Measurements from ENCODE around the gene LSM14A.
"Not testable (repeated sequence)": the region's sequence is repeated elsewhere in the genome, so short reads cannot be mapped to it uniquely, and the experiment has no call there.

DNA sequence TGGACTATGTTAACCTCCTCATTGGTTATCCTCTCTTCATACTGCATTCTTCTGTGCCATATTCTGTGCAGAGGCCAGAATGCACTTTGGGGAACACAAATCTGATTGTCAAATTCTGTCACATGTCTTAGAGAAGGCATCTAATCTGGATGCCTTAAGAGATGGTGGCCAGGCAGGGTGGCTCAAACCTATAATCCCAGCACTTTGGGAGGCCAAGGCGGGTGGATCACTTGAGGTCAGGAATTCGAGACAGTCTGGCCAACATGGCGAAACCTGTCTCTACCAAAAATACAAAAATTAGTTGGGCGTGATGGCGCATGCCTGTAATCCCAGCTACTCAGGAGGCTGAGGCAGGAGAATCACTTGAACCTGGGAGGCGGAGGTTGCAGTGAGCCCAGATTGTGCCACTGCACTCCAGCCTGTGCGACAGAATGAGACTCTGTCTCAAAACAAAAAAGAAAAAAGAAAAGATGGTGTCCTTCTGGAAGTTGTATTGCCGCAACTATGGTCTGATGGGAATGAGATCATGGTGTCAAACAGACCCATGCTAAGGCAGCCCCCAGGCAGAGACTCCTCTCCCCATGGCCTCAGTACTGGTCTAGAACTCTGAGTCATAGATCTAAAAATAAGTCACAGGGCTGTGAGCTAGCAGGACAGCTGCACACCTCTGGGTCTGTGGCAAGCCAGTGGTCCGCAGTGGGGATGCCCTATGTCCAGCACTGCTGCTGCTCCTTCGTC, 71.0 kb downstream of the LSM14A start:
- TF ChIP-seq, protein P1, sequence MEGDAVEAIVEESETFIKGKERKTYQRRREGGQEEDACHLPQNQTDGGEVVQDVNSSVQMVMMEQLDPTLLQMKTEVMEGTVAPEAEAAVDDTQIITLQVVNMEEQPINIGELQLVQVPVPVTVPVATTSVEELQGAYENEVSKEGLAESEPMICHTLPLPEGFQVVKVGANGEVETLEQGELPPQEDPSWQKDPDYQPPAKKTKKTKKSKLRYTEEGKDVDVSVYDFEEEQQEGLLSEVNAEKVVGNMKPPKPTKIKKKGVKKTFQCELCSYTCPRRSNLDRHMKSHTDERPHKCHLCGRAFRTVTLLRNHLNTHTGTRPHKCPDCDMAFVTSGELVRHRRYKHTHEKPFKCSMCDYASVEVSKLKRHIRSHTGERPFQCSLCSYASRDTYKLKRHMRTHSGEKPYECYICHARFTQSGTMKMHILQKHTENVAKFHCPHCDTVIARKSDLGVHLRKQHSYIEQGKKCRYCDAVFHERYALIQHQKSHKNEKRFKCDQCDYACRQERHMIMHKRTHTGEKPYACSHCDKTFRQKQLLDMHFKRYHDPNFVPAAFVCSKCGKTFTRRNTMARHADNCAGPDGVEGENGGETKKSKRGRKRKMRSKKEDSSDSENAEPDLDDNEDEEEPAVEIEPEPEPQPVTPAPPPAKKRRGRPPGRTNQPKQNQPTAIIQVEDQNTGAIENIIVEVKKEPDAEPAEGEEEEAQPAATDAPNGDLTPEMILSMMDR (conservative IDR thresholded peaks at IDR 0.05; ENCODE audit: low read length), result not testable (repeated sequence)
- TF ChIP-seq EZH2phosphoT487 (IDR thresholded peaks at IDR 0.05; ENCODE audit: borderline replicate concordance), result not testable (repeated sequence)
